SK-N-SH treated with all-trans-retinoic acid at 6 μM for 48 hours (cell line): ENCODE results near the gene TAT.
"Not testable (repeated sequence)": the region's sequence is repeated elsewhere in the genome, so short reads cannot be mapped to it uniquely, and the experiment has no call there.

Experiments used
- ZFP3 ChIP-seq: fragments of 250-450 bp; sonication (Bioruptor Pico); IDR thresholded peaks from 2 replicates; pipeline ENCODE4 v1.5.0; 2020; ENCODE audit warnings: mild to moderate bottlenecking, moderate library complexity
- ZNF70 ChIP-seq: fragments of 450-650 bp; formaldehyde crosslinking; IDR thresholded peaks from 2 replicates; pipeline ENCODE4 v1.5.0; 2020; ENCODE audit warnings: mild to moderate bottlenecking, moderate library complexity
- TF ChIP-seq, protein P1 (sequence below): fragments of 250-450 bp; sonication (Bioruptor Pico); IDR thresholded peaks from 2 replicates; pipeline ENCODE4 v1.8.0; 2020; ENCODE audit warnings: mild to moderate bottlenecking, moderate library complexity, borderline replicate concordance

DNA sequence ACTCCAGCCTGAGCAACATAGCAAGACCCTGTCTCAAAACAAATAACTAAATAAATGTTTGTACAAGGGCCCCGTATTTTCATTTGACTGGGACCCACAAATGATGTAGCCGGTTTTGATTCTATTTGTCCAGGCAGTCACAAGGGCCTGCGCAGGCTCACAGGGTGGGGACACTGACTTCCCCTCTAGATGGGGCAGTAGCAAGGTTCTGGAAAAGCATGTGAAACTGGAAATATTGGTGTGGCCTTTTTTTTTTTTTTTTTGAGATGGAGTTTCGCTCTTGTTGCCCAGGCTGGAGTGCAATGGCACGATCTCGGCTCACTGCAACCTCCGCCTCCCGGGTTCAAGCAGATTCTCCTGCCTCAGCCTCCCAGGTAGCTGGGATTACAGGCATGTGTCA lies 38.1 kb upstream of the TAT start:
- TF ChIP-seq, protein P1, sequence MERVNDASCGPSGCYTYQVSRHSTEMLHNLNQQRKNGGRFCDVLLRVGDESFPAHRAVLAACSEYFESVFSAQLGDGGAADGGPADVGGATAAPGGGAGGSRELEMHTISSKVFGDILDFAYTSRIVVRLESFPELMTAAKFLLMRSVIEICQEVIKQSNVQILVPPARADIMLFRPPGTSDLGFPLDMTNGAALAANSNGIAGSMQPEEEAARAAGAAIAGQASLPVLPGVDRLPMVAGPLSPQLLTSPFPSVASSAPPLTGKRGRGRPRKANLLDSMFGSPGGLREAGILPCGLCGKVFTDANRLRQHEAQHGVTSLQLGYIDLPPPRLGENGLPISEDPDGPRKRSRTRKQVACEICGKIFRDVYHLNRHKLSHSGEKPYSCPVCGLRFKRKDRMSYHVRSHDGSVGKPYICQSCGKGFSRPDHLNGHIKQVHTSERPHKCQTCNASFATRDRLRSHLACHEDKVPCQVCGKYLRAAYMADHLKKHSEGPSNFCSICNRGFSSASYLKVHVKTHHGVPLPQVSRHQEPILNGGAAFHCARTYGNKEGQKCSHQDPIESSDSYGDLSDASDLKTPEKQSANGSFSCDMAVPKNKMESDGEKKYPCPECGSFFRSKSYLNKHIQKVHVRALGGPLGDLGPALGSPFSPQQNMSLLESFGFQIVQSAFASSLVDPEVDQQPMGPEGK (CRISPR knock-in tag): not testable (repeated sequence)
- not testable (repeated sequence) for TF ChIP-seq ZFP3, ZNF70 (CRISPR knock-in tag)
